Right lobe of liver (tissue), 6 donors: ENCODE results near the gene C1orf105. TPM values are rescaled to one million over a fixed set of nuclear protein-coding genes. Genes with fewer than 3 reads are reported as not detected.

Experiments used
- ATAC-seq, 4 donors: fragments of 200-7000 bp; cut with Tn5 transposase; one replicate each; pipeline ENCODE4 v1.9.1; 2020; ENCODE audit warnings: mild to moderate bottlenecking in 4 of 4, moderate library complexity in 4 of 4
- DNase-seq, 3 donors: peaks; one replicate each; pipeline ENCODE4 v3.0.0-alpha.2; 2020
- H3K27ac ChIP-seq, 3 donors: fragments of 200-600 bp; one replicate each; pipeline ENCODE4 v1.8.0; 2022
- H3K27me3 ChIP-seq, 2 donors: fragments of 200-600 bp; one replicate each; pipeline ENCODE4 v1.8.0; 2022
- H3K36me3 ChIP-seq, 4 donors: fragments of 200-600 bp; sonication (generic) in 1 of 4; one replicate each; pipeline versions ENCODE4 v1.5.1 to v1.8.0; 2017 to 2022; ENCODE audit warnings: control low read depth in 1 of 4
- H3K4me1 ChIP-seq, 4 donors: fragments of 200-600 bp; sonication (generic) in 1 of 4; one replicate each; pipeline versions ENCODE4 v1.5.1 to v1.8.0; 2017 to 2022; ENCODE audit warnings: control low read depth in 1 of 4
- H3K4me3 ChIP-seq, 3 donors: fragments of 200-600 bp; one replicate each; pipeline ENCODE4 v1.8.0; 2022
- H3K9me3 ChIP-seq, 4 donors: fragments of 200-600 bp; sonication (generic) in 1 of 4; one replicate each; pipeline versions ENCODE4 v1.5.1 to v1.8.0; 2017 to 2022; ENCODE audit warnings: control low read depth in 1 of 4
- POLR2A ChIP-seq: fragments of 450-650 bp; IDR thresholded peaks from one replicate; pipeline ENCODE4 v1.6.1; 2017; ENCODE audit warnings: antibody characterized with exemption, mild to moderate bottlenecking
- WGBS: methylation state at CpG from one replicate; pipeline ENCODE4 v1.1.6; 2018; ENCODE audit warnings: low coverage, low lambda C conversion rate; ENCODE audit not compliant: insufficient coverage; ENCODE audit errors: missing lambda C conversion rate; 5-methylcytosine and 5-hydroxymethylcytosine counted together
- intact Hi-C, 2 donors: fragments of 100-400 bp; cut with DNase I; formaldehyde crosslinking; loops; one replicate each; pipeline versions ENCODE4 v1.11.2 to v1.14.1; 2022
- total RNA-seq, 6 experiments: library from RNA; depleted of rRNA in 2 of 6; stranded (reverse); fragments of >200 nt in 2 of 6; fragmentation: NEBNext Ultra II Directional in 3 of 6; extraction: Animal tissue kit (Norgen Biotek cat#: 25700) in 3 of 6; gene quantifications; one replicate each; pipeline versions ENCODE4 v1.1.0 to v1.2.4, GENCODE V29; 2016 to 2023
- TF ChIP-seq, protein P1 (sequence below), 4 donors: fragments of 200-600 bp in 3 of 4; fragments of 450-650 bp in 1 of 4; IDR thresholded peaks; one replicate each; pipeline versions ENCODE4 v1.5.1 to v1.8.0; 2016 to 2022; ENCODE audit warnings: antibody characterized with exemption in 4 of 4, mild to moderate bottlenecking in 2 of 4
- donor health status: DM: no; HTN: yes; CAD: no.
- donor health status: DM: no; HTN: no; CAD: no.
- donor health status: DM: no; HTN: no; CAD: no.
- donor health status: DM: no; HTN: yes; CAD: no.
- donor health status: DM: no; HTN: yes; CAD: no.

Gene C1orf105
- total RNA-seq, 6 experiments from 2014 or later, result 0.24 to 1.3 (median 0.46) TPM; not detected in 2

DNA sequence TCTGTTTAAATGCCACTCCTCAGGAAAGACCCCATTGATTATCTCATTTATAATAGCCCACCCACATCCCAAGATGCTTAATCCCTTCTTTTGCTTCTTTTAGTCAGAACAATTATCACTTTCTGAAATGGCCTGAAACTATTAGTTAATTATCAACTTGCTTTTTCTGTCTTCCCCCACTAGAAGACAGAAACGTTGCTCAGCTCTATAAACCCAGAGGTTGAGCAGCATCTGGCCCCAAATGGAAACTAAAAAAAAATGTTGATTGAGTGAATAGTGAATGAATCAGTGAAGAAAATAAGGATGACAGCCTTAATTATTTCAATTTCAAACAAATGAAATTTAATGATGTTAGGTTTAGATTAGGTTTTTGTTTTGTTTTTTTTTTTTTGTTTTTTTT is 61.6 kb downstream of the C1orf105 start:
- H3K36me3 ChIP-seq, result no peaks in the 10 kb centered on the region
- no peak for TF ChIP-seq POLR2A
- TF ChIP-seq, protein P1, sequence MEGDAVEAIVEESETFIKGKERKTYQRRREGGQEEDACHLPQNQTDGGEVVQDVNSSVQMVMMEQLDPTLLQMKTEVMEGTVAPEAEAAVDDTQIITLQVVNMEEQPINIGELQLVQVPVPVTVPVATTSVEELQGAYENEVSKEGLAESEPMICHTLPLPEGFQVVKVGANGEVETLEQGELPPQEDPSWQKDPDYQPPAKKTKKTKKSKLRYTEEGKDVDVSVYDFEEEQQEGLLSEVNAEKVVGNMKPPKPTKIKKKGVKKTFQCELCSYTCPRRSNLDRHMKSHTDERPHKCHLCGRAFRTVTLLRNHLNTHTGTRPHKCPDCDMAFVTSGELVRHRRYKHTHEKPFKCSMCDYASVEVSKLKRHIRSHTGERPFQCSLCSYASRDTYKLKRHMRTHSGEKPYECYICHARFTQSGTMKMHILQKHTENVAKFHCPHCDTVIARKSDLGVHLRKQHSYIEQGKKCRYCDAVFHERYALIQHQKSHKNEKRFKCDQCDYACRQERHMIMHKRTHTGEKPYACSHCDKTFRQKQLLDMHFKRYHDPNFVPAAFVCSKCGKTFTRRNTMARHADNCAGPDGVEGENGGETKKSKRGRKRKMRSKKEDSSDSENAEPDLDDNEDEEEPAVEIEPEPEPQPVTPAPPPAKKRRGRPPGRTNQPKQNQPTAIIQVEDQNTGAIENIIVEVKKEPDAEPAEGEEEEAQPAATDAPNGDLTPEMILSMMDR (IDR thresholded peaks at IDR 0.05), result no peak
- H3K27ac ChIP-seq, result no peak overlapping the region
- no peaks in the 10 kb centered on the region for H3K27me3 ChIP-seq
- no peak overlapping the region for H3K4me3 ChIP-seq
- H3K9me3 ChIP-seq, result no peaks in the 10 kb centered on the region
- intact Hi-C loops, result no loop called here
- no peak for DNase-seq
- WGBS, result 0% methylated on average over 1 of the region's 1 CpG
- peak in 1 of 4 donors; percentile 14 for ATAC-seq
- H3K4me1 ChIP-seq, result no peaks in the 10 kb centered on the region

GRCh38 chr1:172483448-172483847 is 63.0 kb downstream of the C1orf105 start:
- intact Hi-C loops, result no loop called here
- no peak overlapping the region for H3K4me3 ChIP-seq
- no peak overlapping the region for H3K27ac ChIP-seq
- no peaks in the 10 kb centered on the region for H3K9me3 ChIP-seq
- H3K36me3 ChIP-seq, result no peaks in the 10 kb centered on the region
- DNase-seq (no peak), ATAC-seq (peak in 1 of 4 donors; percentile 30)
- TF ChIP-seq POLR2A, result no peak
- TF ChIP-seq, protein P1 (IDR thresholded peaks at IDR 0.05), result no peak
- H3K4me1 ChIP-seq, result no peaks in the 10 kb centered on the region
- no peaks in the 10 kb centered on the region for H3K27me3 ChIP-seq

DNA sequence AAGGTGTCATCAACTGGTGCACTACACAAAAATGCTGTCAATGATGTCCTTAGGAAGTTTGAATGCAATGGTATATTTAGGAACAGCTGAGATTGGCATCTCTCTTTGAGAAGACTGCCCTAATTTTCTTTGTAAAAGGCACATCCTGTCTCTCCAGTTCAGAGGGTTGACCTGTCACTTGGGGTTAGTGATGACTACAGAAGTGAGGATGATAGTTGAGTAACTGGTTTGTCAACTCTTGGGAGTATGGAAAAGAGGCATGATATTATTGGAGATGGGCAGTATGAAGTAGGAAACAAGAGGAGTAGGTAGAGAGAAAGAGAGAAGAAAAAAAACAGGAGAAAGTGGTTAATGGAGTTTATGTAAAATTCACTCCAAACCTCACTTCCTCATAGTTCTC is 63.8 kb downstream of the C1orf105 start:
- no peaks in the 10 kb centered on the region for H3K36me3 ChIP-seq
- intact Hi-C loops, result no loop called here
- H3K27me3 ChIP-seq, result no peaks in the 10 kb centered on the region
- DNase-seq (no peak), ATAC-seq (no peak)
- no peak for TF ChIP-seq POLR2A
- TF ChIP-seq, protein P1 (IDR thresholded peaks at IDR 0.05), result no peak
- H3K4me3 ChIP-seq, result no peak overlapping the region
- H3K27ac ChIP-seq, result no peak overlapping the region
- no peaks in the 10 kb centered on the region for H3K9me3 ChIP-seq
- no peaks in the 10 kb centered on the region for H3K4me1 ChIP-seq

- 57% methylated on average over 5 of the region's 5 CpGs for WGBS
Measured at GRCh38 chr1:172485626-172486025, 65.1 kb downstream of the C1orf105 start.

More at GRCh38 chr1:172485626-172486025, 65.1 kb downstream of the C1orf105 start:
- intact Hi-C loops, result no loop called here
- DNase-seq (no peak), ATAC-seq (no peak)
- Histone ChIP-seq H3K27ac (no peak overlapping the region), H3K4me3 (no peak overlapping the region), H3K36me3 (no peaks in the 10 kb centered on the region), H3K27me3 (no peaks in the 10 kb centered on the region), H3K9me3 (no peaks in the 10 kb centered on the region), H3K4me1 (no peaks in the 10 kb centered on the region)
- TF ChIP-seq POLR2A, result no peak
- TF ChIP-seq, protein P1 (IDR thresholded peaks at IDR 0.05), result no peak
